ENCODE results near the gene SLC4A7.
"Not testable (repeated sequence)": the region's sequence is repeated elsewhere in the genome, so short reads cannot be mapped to it uniquely, and the experiment has no call there.

The SLC4A7 gene

GRCh38 chr3:27487383-27487782, 3.2 kb upstream of the SLC4A7 start:
- no peak for DNase-seq (ENCODE audit: low read depth in 2 of 2)

- no peak for DNase-seq (ENCODE audit: low read depth in 2 of 2)
Measured at GRCh38 chr3:27486336-27486735, 2.2 kb upstream of the SLC4A7 start.

- DNase-seq (ENCODE audit: low read depth in 2 of 2), result no peak
Measured at GRCh38 chr3:27485866-27486265, 1.7 kb upstream of the SLC4A7 start.

- no peak for DNase-seq (ENCODE audit: low read depth in 2 of 2)
Measured at GRCh38 chr3:27483117-27484014, 818 bp downstream of the SLC4A7 start.

- no peak for DNase-seq (ENCODE audit: low read depth in 2 of 2)
Measured at GRCh38 chr3:27479806-27480543, 4.2 kb downstream of the SLC4A7 start.

- DNase-seq (ENCODE audit: low read depth in 2 of 2), result no peak
Measured at GRCh38 chr3:27471923-27472550, 12.1 kb downstream of the SLC4A7 start.

GRCh38 chr3:27468283-27468886, 15.8 kb downstream of the SLC4A7 start:
- DNase-seq (ENCODE audit: low read depth in 2 of 2), result no peak

GRCh38 chr3:27467545-27467944, 16.6 kb downstream of the SLC4A7 start:
- no peak for DNase-seq (ENCODE audit: low read depth in 2 of 2)

- DNase-seq (ENCODE audit: low read depth in 2 of 2), result no peak
Measured at GRCh38 chr3:27464646-27465045, 19.5 kb downstream of the SLC4A7 start.

GRCh38 chr3:27462228-27462627, 22.0 kb downstream of the SLC4A7 start:
- DNase-seq (ENCODE audit: low read depth in 2 of 2), result no peak

- no peak for DNase-seq (ENCODE audit: low read depth in 2 of 2)
Measured at GRCh38 chr3:27458929-27459328, 25.3 kb downstream of the SLC4A7 start.

- no peak for DNase-seq (ENCODE audit: low read depth in 2 of 2)
Measured at GRCh38 chr3:27456554-27456953, 27.6 kb downstream of the SLC4A7 start.

GRCh38 chr3:27454914-27455313, 29.3 kb downstream of the SLC4A7 start:
- no peak for DNase-seq (ENCODE audit: low read depth in 2 of 2)

- no peak for DNase-seq (ENCODE audit: low read depth in 2 of 2)
Measured at GRCh38 chr3:27454461-27454860, 29.7 kb downstream of the SLC4A7 start.

GRCh38 chr3:27452368-27453090, 31.7 kb downstream of the SLC4A7 start:
- DNase-seq (ENCODE audit: low read depth in 2 of 2), result no peak

GRCh38 chr3:27451842-27452241, 32.3 kb downstream of the SLC4A7 start:
- no peak for DNase-seq (ENCODE audit: low read depth in 2 of 2)

- DNase-seq (ENCODE audit: low read depth in 2 of 2), result no peak
Measured at GRCh38 chr3:27451251-27451650, 32.9 kb downstream of the SLC4A7 start.

- no peak for DNase-seq (ENCODE audit: low read depth in 2 of 2)
Measured at GRCh38 chr3:27449530-27450150, 34.5 kb downstream of the SLC4A7 start.

- not testable (repeated sequence) for DNase-seq (ENCODE audit: low read depth in 2 of 2)
Measured at GRCh38 chr3:27442995-27443394, 41.2 kb downstream of the SLC4A7 start.

- DNase-seq (ENCODE audit: low read depth in 2 of 2), result not testable (repeated sequence)
Measured at GRCh38 chr3:27438352-27438751, 45.8 kb downstream of the SLC4A7 start.

GRCh38 chr3:27431116-27431515, 53.1 kb downstream of the SLC4A7 start:
- no peak for DNase-seq (ENCODE audit: low read depth in 2 of 2)

All from activated CD8-positive, alpha-beta memory T cell treated with anti-CD3 and anti-CD28 coated beads for 4 hours (primary cell).